ENCODE results near the gene HOXC13.

The HOXC13 gene

GRCh38 chr12:53995378-53996239, 57.0 kb downstream of the HOXC13 start:
- peak; percentile 20 for DNase-seq

Measured in activated CD4-positive, alpha-beta T cell treated with anti-CD3 and anti-CD28 coated beads, Interleukin-2, Interleukin-6, amounts not matched to agents 100 ng/mL and 50 ng/mL, durations not matched to agents 16 hours and 8 hours (primary cell).